HG02852 (cell line): Measurements from ENCODE around the gene USP35.
"Not testable (repeated sequence)": the region's sequence is repeated elsewhere in the genome, so short reads cannot be mapped to it uniquely, and the experiment has no call there.

Experiments used
- ATAC-seq: cut with Tn5 transposase; IDR thresholded peaks from one replicate; pipeline ENCODE4 v1.9.1; 2021; ENCODE audit warnings: mild to moderate bottlenecking, moderate library complexity; ENCODE audit not compliant: unreplicated experiment

The USP35 gene

GRCh38 chr11:78228467-78228866, 39.7 kb downstream of the USP35 start:
- ATAC-seq = no peak

DNA sequence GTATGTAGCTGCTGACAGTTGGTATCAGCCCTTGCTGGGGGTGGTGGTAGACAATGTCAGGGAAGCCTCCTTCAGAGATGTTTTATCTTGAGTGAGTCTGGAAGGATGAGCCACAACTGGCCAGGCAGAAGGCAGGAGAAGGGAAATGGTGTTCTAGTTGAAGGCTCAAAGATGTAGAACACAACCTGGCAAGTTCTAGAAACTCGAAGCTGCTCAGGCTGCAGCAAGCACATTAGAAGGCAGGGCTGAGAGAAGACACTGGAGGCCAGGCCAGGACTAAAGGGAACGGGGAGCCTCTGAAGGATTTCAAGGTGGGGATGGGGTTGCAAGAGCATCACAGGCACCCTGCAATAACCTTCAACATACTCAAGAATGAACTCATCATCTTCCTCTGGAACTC, 40.4 kb downstream of the USP35 start:
- no peak for ATAC-seq

- no peak for ATAC-seq
Measured at GRCh38 chr11:78230161-78230877, 41.6 kb downstream of the USP35 start.

- no peak for ATAC-seq
Measured at GRCh38 chr11:78231962-78232501, 43.3 kb downstream of the USP35 start.

- ATAC-seq = not testable (repeated sequence)
Measured at GRCh38 chr11:78233046-78233445, 44.3 kb downstream of the USP35 start.

- no peak for ATAC-seq
Measured at GRCh38 chr11:78234006-78234405, 45.3 kb downstream of the USP35 start.

DNA sequence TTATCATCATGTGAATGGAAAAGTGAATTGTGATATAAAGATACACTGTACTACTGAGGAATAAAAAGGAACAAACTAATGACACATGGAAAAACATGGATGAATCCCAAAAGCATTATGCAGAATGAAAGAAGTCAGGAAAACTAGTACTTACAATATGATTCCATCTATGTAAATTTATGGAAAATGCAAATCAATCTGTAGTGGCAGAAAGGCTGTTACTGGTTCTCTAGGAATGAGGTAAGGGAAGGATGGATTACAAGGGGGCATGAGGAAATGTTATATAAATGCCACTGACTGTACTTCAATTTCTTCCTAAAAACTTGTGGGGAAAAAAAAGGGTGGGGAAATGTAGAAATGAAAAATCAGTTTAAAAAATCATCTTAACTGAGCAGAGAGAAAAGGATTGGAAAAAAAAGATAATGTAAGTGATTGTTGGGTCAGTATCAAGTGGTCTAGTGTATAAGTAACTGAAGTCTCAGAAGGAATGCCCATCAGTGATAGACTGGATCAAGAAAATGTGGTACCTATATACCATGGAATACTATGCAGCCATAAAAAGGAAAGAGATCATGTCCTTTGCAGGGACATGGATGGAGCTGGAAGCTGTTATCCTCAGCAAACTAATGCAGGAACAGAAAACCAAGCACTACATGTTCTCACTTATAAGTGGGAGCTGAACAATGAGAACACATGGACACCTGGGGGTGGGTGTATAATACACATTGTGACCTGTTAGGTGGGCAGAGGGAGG, 48.8 kb downstream of the USP35 start:
- ATAC-seq = no peak

DNA sequence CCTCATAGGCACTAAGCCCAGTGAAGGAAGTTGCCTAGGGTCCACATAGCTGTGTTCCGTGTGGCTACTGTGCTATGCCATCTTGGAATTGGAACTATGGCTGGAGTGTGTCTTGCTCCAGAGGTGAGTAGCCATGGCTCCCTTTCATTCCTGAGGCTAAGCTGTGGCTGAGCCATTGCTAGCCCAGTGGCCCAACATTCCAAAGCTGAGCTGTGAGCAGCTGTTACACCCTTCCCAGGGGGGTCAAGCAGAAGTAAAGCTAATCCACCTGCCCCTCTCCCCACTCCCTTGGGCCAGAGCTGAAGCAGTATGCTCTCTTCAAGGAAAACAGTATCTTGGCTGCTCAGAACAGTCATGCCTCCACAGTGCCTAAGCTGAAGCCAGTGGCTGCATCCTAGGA, 51.1 kb downstream of the USP35 start:
- ATAC-seq = no peak

GRCh38 chr11:78241475-78241874, 52.8 kb downstream of the USP35 start:
- ATAC-seq = no peak

DNA sequence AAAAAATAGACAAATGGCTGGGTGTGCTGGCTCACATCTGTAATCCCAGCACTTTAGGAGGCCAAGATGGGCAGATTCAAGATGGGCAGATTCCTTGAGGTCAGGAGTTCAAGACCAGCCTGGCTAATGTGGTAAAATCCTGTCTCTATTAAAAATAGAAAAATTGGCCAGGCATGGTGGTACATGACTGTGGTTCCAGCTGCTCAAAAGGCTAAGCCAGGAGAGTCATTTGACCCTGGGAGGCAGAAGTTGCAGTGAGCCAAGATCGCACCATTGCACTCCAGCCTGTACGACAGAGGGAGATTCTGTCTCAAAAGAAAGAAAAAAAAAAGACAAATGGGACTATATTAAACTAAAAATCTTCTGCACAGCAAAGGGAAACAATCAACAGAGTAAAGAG, 55.4 kb downstream of the USP35 start:
- ATAC-seq = no peak

GRCh38 chr11:78244546-78245255, 56.0 kb downstream of the USP35 start:
- no peak for ATAC-seq

GRCh38 chr11:78248191-78248590, 59.5 kb downstream of the USP35 start:
- no peak for ATAC-seq

- no peak for ATAC-seq
Measured at GRCh38 chr11:78248903-78249302, 60.2 kb downstream of the USP35 start.

- no peak for ATAC-seq
Measured at GRCh38 chr11:78250099-78250498, 61.4 kb downstream of the USP35 start.

- no peak for ATAC-seq
Measured at GRCh38 chr11:78251083-78251775, 62.5 kb downstream of the USP35 start.

DNA sequence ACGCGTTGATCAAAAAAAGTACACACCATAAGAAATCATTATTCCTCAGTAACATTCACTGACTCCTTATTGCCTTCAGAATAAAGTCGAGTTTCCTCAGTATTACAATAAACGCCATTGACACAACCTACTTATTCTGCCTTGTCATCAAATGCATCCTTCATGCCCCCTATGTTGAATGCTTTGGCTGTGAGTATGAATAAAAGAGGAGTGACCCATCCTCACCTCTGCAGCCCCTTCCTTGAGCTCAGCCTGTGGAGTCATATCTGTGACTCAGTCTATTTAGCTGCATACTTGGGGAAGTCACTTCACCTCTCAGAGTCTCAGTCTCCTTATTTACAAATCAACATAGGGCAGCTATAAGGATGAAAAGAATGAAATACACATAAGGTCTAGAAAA, 65.1 kb downstream of the USP35 start:
- ATAC-seq = no peak

- no peak for ATAC-seq
Measured at GRCh38 chr11:78254268-78254667, 65.5 kb downstream of the USP35 start.

DNA sequence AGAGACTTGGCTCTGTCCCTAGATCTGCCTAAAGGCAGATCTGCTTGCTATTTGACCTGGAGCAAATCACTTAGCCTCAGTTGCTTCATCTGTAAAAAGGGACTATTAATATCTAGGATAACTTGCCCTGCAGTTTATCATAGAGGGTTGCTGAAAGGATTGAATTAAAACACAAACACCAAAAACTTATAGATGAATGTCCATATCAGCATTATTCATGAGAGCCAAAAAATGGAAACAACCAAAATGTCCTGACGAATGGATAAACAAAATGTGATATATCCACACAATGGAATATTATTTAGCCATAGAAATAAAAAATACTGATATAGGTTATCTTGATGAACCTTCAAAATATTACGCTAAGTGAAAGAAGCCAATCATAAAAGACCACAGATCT, 67.2 kb downstream of the USP35 start:
- no peak for ATAC-seq

DNA sequence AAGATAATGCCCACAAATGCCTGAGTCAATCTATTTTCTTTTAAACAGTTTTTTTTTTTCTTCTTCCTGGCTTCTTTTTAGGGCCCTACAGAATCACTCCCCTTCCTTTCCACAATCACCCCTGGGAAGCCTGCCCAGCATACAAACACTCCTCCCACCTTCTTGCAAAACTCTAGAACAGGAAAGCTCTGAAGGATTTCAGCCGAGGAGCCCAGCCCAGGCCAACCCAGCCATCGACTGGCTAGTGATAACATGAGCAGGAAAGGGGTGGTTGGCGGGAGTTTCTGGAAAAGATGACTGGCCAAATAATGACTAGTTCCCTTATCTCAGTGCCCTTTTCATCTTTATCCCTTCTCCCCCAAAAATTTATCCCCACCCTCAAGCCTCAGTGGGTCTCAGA, 68.2 kb downstream of the USP35 start:
- ATAC-seq = no peak

DNA sequence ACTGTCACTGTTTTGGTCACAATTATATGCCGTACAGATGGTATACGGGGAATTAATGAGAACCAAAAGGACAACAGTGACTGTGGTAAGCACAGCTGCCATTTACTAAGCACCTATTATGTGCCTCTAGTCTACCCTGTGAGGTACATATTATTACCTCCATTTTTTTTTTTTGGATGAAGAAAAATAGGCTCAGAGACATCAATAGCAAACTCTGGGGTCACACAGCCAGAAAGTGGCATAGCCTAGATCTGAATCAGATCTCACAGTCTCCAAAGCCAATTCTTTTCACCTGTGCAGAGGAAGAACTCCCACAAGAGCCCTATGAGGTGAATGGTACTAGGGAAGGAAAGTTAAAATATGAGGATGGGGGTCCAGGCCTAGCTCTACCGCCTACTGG, 68.9 kb downstream of the USP35 start:
- no peak for ATAC-seq
